ENCODE data around the gene ETV3. TPM values are rescaled to one million over a fixed set of nuclear protein-coding genes. Genes with fewer than 3 reads are reported as not detected.

ETV3 gene
- total and polyA plus RNA-seq, 2 of the 8 experiments (the other 6 are each of a cell fraction or from before 2014, with no cell fraction given): 6.0 to 23.8 TPM

DNA sequence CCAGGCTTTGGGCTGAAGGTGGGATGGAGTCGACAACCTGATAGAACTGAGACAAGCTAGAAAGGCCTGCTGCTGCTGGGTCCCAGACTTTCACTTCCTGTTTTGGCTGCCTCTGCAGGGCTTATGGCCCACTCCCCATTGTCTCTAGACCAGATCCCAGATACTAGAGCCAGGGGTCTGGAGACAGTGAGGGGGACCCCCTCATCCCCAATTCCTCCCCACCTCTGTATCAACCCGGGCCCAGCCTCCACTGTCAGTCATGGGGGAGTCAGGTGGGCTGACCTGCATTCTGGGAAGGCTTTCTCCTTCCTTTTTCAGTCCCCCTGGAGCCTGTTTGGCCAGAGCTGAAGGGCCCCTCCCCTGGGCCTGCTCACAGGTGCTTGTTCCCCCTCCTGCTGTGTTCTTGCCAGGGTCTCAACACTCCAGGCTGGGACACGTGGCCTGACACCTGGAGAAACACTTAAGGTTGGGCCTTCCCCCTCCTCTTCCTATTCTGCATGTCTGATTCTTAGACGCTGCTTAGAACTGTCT lies 20.6 kb downstream of the ETV3 start (continued):
- TF ChIP-seq ASH2L (IDR thresholded peaks at IDR 0.05; ENCODE audit: low read length): no peak

All from H1 (cell line).